Gastroesophageal sphincter (tissue), 4 donors: ENCODE data around the gene AP3D1. TPM values are rescaled to one million over a fixed set of nuclear protein-coding genes. Genes with fewer than 3 reads are reported as not detected.
"Not testable (repeated sequence)": the region's sequence is repeated elsewhere in the genome, so short reads cannot be mapped to it uniquely, and the experiment has no call there.

Source experiments
- ATAC-seq: fragments of 150-250 bp; one replicate; pipeline ENCODE4 v1.9.1; 2016; ENCODE audit warnings: mild to moderate bottlenecking, moderate library complexity
- H3K27ac ChIP-seq, 4 donors: fragments of 200-600 bp; sonication (generic) in 3 of 4; 1 replicate in 3 of 4; 2 replicates in 1 of 4; pipeline ENCODE4 v1.5.1; 2016 to 2019
- H3K27me3 ChIP-seq: fragments of 200-600 bp; sonication (generic); one replicate; pipeline ENCODE4 v1.5.1; 2019
- H3K36me3 ChIP-seq, 2 donors: fragments of 200-600 bp; sonication (generic); one replicate each; pipeline ENCODE4 v1.5.1; 2019; ENCODE audit warnings: control low read depth in 1 of 2
- H3K4me1 ChIP-seq, 3 donors: fragments of 200-600 bp; sonication (generic); 1 replicate in 2 of 3; 2 replicates in 1 of 3; pipeline ENCODE4 v1.5.1; 2016 to 2019; ENCODE audit warnings: control low read depth in 2 of 3
- H3K4me3 ChIP-seq, 2 donors: fragments of 200-600 bp; sonication (generic); one replicate each; pipeline ENCODE4 v1.5.1; 2019; ENCODE audit warnings: mild to moderate bottlenecking in 1 of 2, moderate library complexity in 1 of 2
- H3K9me3 ChIP-seq, 3 donors: fragments of 200-600 bp; sonication (generic); one replicate each; pipeline ENCODE4 v1.5.1; 2017 to 2019; ENCODE audit warnings: control low read depth in 2 of 3
- EP300 ChIP-seq: sonication (generic); formaldehyde crosslinking; IDR thresholded peaks from one replicate; pipeline ENCODE4 v1.6.1; 2017; ENCODE audit warnings: antibody characterized with exemption, mild to moderate bottlenecking
- POLR2A ChIP-seq, 2 donors: fragments of 450-650 bp; IDR thresholded peaks; one replicate each; pipeline ENCODE4 v1.6.1; 2017; ENCODE audit warnings: antibody characterized with exemption in 2 of 2, mild to moderate bottlenecking in 2 of 2, moderate library complexity in 1 of 2
- POLR2AphosphoS5 ChIP-seq: sonication (generic); formaldehyde crosslinking; IDR thresholded peaks from one replicate; pipeline ENCODE4 v1.6.1; 2017; ENCODE audit warnings: antibody characterized with exemption
- WGBS, 2 donors: methylation state at CpG; one replicate each; pipeline ENCODE4 v1.1.5; 2018; ENCODE audit warnings: low coverage in 1 of 2; 5-methylcytosine and 5-hydroxymethylcytosine counted together
- total RNA-seq, 4 donors: library from RNA; depleted of rRNA; stranded (reverse); fragments of >200 nt; gene quantifications; one replicate each; pipeline ENCODE4 v1.1.0, GENCODE V29; 2016
- TF ChIP-seq, protein P1 (sequence below), 4 experiments: fragments of 200-600 bp in 2 of 4; fragments of 450-650 bp in 2 of 4; sonication (generic) in 1 of 4; IDR thresholded peaks; one replicate each; pipeline ENCODE4 v1.5.1; 2017 to 2019; ENCODE audit warnings: antibody characterized with exemption in 4 of 4, mild to moderate bottlenecking in 2 of 4, moderate library complexity in 2 of 4

AP3D1 gene
- 100 to 1,000 TPM in 1 of 4 donors, 10 to 100 TPM in 3; 69.9 to 132 (median 73.8) TPM for total RNA-seq

DNA sequence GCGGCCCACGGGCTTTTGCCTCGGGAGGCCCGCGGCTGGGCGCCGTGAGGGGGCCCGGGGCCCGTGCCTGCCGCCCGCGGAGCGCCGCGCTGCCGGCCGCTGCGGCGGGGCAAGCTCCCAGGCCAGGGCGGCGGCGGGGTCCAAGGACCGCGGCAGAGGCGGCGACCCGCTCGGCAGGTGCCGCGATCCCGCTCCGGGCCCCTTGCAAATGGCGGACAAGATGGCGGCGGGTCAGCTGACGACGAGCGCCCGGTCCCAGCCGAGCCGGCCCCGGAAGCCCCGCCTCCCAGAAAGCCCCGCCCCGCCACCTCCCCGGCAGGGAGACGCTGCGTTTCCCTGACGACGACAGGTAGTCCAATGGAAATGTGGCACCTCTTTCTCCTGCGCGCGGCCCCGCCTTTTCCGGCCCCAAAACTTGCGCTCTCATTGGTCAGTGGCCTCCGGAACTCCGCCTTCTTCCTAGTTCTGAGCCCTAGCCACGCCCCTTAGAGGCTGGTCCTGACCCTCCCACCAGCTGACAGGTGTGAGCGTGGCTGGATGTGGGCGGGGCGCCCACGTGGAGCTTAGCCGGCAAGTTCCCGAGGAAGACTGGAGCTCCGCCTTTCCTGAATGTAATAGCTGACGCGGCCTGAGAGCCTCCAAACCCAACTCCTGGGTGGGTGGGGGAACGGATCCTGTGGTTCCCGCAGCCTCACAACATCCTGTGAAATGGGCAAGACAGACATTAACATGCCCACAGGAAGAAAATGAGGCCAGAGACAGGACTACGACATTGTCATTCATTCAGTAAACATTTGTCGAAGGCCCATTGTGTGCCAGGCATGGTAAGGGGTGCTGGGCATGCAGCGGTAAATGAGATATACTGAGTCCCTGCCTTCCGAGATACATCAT, at the start of gene AP3D1:
Gene AP3D1 (minus strand): TSS at position 228 of the 891 bp plus-strand sequence. CDS start 232 bp downstream, outside the sequence.
- Histone ChIP-seq H3K4me1 (peaks cover 0 to 53% (median 26%) of the 10 kb centered on the region in 3 donors), H3K9me3 (no peaks in the 10 kb centered on the region)
- TF ChIP-seq POLR2A (IDR thresholded peaks at IDR 0.05): peak in 1 of 2 donors; percentile 49
- TF ChIP-seq EP300: no peak
- TF ChIP-seq, protein P1, sequence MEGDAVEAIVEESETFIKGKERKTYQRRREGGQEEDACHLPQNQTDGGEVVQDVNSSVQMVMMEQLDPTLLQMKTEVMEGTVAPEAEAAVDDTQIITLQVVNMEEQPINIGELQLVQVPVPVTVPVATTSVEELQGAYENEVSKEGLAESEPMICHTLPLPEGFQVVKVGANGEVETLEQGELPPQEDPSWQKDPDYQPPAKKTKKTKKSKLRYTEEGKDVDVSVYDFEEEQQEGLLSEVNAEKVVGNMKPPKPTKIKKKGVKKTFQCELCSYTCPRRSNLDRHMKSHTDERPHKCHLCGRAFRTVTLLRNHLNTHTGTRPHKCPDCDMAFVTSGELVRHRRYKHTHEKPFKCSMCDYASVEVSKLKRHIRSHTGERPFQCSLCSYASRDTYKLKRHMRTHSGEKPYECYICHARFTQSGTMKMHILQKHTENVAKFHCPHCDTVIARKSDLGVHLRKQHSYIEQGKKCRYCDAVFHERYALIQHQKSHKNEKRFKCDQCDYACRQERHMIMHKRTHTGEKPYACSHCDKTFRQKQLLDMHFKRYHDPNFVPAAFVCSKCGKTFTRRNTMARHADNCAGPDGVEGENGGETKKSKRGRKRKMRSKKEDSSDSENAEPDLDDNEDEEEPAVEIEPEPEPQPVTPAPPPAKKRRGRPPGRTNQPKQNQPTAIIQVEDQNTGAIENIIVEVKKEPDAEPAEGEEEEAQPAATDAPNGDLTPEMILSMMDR (IDR thresholded peaks at IDR 0.05): no peak
- peak; percentile 36 for TF ChIP-seq POLR2AphosphoS5

DNA sequence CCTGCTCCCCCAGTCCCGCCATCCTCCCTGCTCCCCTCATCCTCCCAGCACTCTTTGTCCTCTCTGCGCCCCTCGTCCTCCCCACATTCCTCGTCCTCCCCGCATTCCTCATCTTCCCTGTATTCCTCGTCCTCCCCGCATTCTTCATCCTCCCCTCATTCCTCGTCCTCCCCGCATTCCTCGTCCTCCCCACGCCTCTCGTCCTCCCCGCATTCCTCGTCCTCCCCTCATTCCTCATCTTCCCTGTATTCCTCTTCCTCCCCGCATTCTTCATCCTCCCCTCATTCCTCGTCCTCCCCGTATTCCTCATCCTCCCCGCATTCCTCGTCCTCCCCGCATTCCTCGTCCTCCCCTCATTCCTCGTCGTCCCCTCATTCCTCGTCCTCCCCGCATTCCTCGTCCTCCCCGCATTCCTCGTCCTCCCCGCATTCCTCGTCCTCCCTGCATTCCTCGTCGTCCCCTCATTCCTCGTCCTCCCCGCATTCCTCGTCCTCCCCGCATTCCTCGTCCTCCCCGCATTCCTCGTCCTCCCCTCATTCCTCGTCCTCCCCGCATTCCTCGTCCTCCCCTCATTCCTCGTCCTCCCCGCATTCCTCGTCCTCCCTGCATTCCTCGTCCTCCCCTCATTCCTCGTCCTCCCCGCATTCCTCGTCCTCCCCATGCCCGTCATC, 49.4 kb upstream of the AP3D1 start:
- 88 to 95% methylated on average over 28 to 50 of the region's 50 CpGs for WGBS, 2 donors
- H3K27me3 ChIP-seq, H3K4me3 ChIP-seq, H3K4me1 ChIP-seq, H3K27ac ChIP-seq, ATAC-seq, H3K9me3 ChIP-seq: not testable (repeated sequence)
- H3K36me3 ChIP-seq: peaks cover 0 to 89% of the 10 kb centered on the region in 2 donors

More for the DNA sequence above, at the start of gene AP3D1:
- ATAC-seq: peak; percentile 98
- no peaks in the 10 kb centered on the region for H3K36me3 ChIP-seq
- peak within 1 kb of the TSS; percentile 29 to 92 (median 88) for H3K27ac ChIP-seq
- H3K4me3 ChIP-seq: peak within 1 kb of the TSS; percentile 71 to 85
- WGBS, 2 donors: 0 to 13% methylated on average over 2 to 4 of the region's 74 CpGs
- H3K27me3 ChIP-seq: no peaks in the 10 kb centered on the region

DNA sequence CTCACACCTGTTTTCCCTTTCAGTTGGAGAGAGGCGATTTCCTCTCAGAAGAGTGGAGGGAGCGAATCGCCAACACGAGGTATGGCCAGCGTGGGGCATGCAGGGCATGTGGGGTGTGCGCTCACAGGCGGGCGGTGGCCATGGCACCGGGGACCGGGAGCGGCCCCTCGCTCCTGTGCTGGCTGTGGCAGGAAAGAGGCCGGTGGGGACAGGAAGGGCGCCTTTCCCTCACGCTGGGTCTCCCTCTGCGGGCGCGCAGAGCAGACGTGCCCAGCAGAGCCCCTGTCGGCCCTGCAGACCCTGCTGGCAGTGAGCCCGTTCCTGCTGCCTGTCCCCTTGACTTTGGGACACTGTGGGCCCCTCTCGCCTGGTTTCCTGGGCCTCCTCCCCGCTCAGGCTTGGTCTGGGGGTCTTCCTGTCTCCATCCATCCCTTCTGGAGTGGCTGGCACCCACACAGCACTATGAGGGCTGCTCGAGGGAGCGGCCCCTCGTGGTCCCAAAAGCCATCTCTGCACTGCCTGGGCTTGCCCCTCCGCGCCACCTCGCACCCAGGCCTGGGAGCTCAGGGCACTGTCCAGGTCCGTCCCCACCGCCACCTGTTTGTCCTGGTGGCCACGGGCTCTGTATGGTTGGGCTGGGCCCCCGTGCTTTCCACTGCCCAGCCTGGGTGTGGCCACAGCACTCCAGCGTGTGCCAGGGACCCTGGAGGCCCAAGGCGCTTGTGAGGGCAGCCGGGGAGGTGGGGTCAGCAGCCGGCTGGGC, 48.7 kb upstream of the AP3D1 start:
- TF ChIP-seq, protein P1 (IDR thresholded peaks at IDR 0.05): no peak
- TF ChIP-seq POLR2A (IDR thresholded peaks at IDR 0.05) (no peak), EP300 (no peak), POLR2AphosphoS5 (no peak)
- whole genome bisulfite sequencing, 2 donors: 75% methylated on average over 4 of the region's 37 CpGs; no CpG with 5 or more reads in 1 of the 2 donors
- H3K4me1 ChIP-seq: peaks cover 0 to 10% (median 0%) of the 10 kb centered on the region in 3 donors
- ATAC-seq: no peak
- H3K4me3 ChIP-seq: no peak overlapping the region
- no peaks in the 10 kb centered on the region for H3K27me3 ChIP-seq
- H3K9me3 ChIP-seq: no peaks in the 10 kb centered on the region
- H3K36me3 ChIP-seq: peaks cover 0 to 89% of the 10 kb centered on the region in 2 donors
- no peak overlapping the region for H3K27ac ChIP-seq

DNA sequence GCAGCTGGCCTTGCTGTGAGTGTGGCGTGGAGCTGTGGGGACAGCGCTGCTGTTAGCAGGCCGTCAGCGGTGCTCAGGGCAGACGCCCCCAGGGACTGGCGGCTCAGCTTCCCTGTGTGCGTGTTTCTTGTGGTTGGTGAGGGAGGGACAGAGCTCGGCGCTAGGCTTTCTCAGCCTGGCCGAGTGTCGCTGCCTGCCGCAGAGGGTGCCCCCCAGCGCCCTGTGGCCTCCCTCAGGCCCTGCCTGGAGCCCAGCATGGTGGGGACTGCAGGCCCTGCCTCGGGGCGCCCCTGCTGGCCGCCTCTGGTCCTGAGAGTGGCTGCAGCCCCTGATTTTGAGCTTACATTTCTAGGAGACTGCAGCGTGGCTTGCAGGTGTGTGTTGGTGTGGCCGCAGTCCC, 47.8 kb upstream of the AP3D1 start:
- 87% methylated on average over 3 of the region's 18 CpGs; no CpG with 5 or more reads in 1 of the 2 donors for WGBS, 2 donors
- Histone ChIP-seq H3K27ac (no peak overlapping the region), H3K9me3 (no peaks in the 10 kb centered on the region), H3K36me3 (peaks cover 0 to 89% of the 10 kb centered on the region in 2 donors), H3K4me3 (no peak overlapping the region), H3K27me3 (no peaks in the 10 kb centered on the region), H3K4me1 (peaks cover 0 to 10% (median 0%) of the 10 kb centered on the region in 3 donors)
- ATAC-seq: no peak
- TF ChIP-seq EP300 (no peak), POLR2A (IDR thresholded peaks at IDR 0.05) (no peak), POLR2AphosphoS5 (no peak)
- TF ChIP-seq, protein P1 (IDR thresholded peaks at IDR 0.05): peak in 1 of 4 experiments; percentile 32

DNA sequence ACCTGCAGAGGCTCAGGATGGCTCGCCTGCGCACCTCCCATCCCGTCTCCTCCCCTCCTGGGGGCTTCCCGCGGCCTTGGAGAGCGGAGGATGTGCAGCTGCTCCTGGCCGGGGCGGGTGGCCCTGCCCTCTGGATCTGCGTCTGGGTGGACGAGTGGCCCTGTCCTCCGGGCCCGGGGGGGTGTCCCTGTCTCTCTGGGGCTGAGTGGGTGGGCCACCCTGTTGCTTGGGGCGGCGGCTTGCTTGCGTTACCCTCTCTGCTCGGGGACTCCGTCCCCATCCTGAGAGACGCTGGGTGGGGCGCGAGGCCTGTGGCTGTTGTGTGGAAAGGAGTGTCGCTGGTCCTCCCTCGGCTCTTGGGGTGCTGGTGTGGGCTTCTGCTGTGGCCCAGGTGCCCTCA, 47.0 kb upstream of the AP3D1 start:
- TF ChIP-seq POLR2A (IDR thresholded peaks at IDR 0.05) (no peak), POLR2AphosphoS5 (no peak), EP300 (no peak)
- TF ChIP-seq, protein P1 (IDR thresholded peaks at IDR 0.05): no peak
- H3K4me1 ChIP-seq: peaks cover 0 to 10% (median 0%) of the 10 kb centered on the region in 3 donors
- H3K4me3 ChIP-seq: no peak overlapping the region
- 70 to 90% methylated on average over 2 of the region's 22 CpGs for WGBS, 2 donors
- H3K9me3 ChIP-seq: no peaks in the 10 kb centered on the region
- ATAC-seq: no peak
- peaks cover 0 to 89% of the 10 kb centered on the region in 2 donors for H3K36me3 ChIP-seq
- H3K27me3 ChIP-seq: no peaks in the 10 kb centered on the region
- no peak overlapping the region for H3K27ac ChIP-seq
